NT2/D1 (cell line): ENCODE measurements around the gene RAB5B.

ENCODE experiments used
- SUZ12 ChIP-seq: IDR thresholded peaks from 2 replicates; pipeline ENCODE4 v1.6.1; 2011; ENCODE audit not compliant: insufficient read length, insufficient read depth; ENCODE audit errors: extremely low read depth
- ZNF274 ChIP-seq: IDR thresholded peaks from 2 replicates; pipeline ENCODE4 v1.6.1; 2011; ENCODE audit warnings: mild to moderate bottlenecking, low read depth, low read length

DNA sequence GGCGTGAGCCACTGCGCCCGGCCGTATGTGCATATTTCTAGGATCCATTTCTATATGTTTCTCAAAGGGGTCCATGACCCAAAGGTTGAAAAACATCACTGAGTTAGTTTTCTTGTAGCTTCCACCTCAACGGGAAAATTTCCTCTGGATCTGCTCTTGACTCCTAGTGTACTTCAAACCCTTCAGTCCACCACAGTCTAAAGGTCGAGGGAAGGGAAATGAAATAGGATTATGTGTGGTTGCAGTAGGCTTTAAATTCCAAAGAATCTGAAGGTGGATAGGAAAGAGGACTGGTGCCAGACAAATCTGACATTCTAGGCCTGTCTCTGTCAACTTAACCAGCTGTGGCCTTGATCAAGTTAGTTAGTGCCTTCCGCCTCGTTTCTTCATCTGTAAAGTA is 21.5 kb downstream of the RAB5B start:
- TF ChIP-seq ZNF274 (no peak), SUZ12 (no peak)
